Measurements from ENCODE around the gene FHL3.
"Not testable (repeated sequence)": the region's sequence is repeated elsewhere in the genome, so short reads cannot be mapped to it uniquely, and the experiment has no call there.

Gene FHL3

GRCh38 chr1:37983546-37983945 lies 21.8 kb downstream of the FHL3 start:
- DNase-seq (ENCODE audit: low read depth): no peak

GRCh38 chr1:37978541-37978940 lies 26.8 kb downstream of the FHL3 start:
- no peak for DNase-seq (ENCODE audit: low read depth)

GRCh38 chr1:37975083-37975482 lies 30.2 kb downstream of the FHL3 start:
- not testable (repeated sequence) for DNase-seq (ENCODE audit: low read depth)

- no peak for DNase-seq (ENCODE audit: low read depth)
These were observed 30.7 kb downstream of the FHL3 start for GRCh38 chr1:37974567-37974966.

GRCh38 chr1:37973684-37974083 lies 31.6 kb downstream of the FHL3 start:
- not testable (repeated sequence) for DNase-seq (ENCODE audit: low read depth)

- no peak for DNase-seq (ENCODE audit: low read depth)
These were observed 40.0 kb downstream of the FHL3 start for GRCh38 chr1:37965301-37965700.

GRCh38 chr1:37964106-37964505 lies 41.2 kb downstream of the FHL3 start:
- DNase-seq (ENCODE audit: low read depth): not testable (repeated sequence)

GRCh38 chr1:37958690-37959089 lies 46.6 kb downstream of the FHL3 start:
- no peak for DNase-seq (ENCODE audit: low read depth)

GRCh38 chr1:37955685-37956084 lies 49.6 kb downstream of the FHL3 start:
- no peak for DNase-seq (ENCODE audit: low read depth)

- DNase-seq (ENCODE audit: low read depth): no peak
These were observed 50.9 kb downstream of the FHL3 start for GRCh38 chr1:37954316-37954971.

GRCh38 chr1:37952738-37953137 lies 52.6 kb downstream of the FHL3 start:
- no peak for DNase-seq (ENCODE audit: low read depth)

- no peak for DNase-seq (ENCODE audit: low read depth)
These were observed 53.3 kb downstream of the FHL3 start for GRCh38 chr1:37951783-37952624.

- DNase-seq (ENCODE audit: low read depth): no peak
These were observed 54.1 kb downstream of the FHL3 start for GRCh38 chr1:37951041-37951782.

GRCh38 chr1:37949524-37950152 lies 55.7 kb downstream of the FHL3 start:
- no peak for DNase-seq (ENCODE audit: low read depth)

- no peak for DNase-seq (ENCODE audit: low read depth)
These were observed 56.5 kb downstream of the FHL3 start for GRCh38 chr1:37948841-37949240.

- DNase-seq (ENCODE audit: low read depth): no peak
These were observed 57.1 kb downstream of the FHL3 start for GRCh38 chr1:37948166-37948565.

GRCh38 chr1:37947364-37947763 lies 58.0 kb downstream of the FHL3 start:
- no peak for DNase-seq (ENCODE audit: low read depth)
